Activated CD8-positive, alpha-beta memory T cell treated with anti-CD3 and anti-CD28 coated beads for 4 hours (primary cell): Measurements from ENCODE around the gene CNTNAP3B.
"Not testable (repeated sequence)": the region's sequence is repeated elsewhere in the genome, so short reads cannot be mapped to it uniquely, and the experiment has no call there.

Experiments used
- DNase-seq, 2 donors: peaks; one replicate each; pipeline ENCODE4 v3.0.0-alpha.2; 2020; ENCODE audit warnings: low read depth in 2 of 2

CNTNAP3B gene

DNA sequence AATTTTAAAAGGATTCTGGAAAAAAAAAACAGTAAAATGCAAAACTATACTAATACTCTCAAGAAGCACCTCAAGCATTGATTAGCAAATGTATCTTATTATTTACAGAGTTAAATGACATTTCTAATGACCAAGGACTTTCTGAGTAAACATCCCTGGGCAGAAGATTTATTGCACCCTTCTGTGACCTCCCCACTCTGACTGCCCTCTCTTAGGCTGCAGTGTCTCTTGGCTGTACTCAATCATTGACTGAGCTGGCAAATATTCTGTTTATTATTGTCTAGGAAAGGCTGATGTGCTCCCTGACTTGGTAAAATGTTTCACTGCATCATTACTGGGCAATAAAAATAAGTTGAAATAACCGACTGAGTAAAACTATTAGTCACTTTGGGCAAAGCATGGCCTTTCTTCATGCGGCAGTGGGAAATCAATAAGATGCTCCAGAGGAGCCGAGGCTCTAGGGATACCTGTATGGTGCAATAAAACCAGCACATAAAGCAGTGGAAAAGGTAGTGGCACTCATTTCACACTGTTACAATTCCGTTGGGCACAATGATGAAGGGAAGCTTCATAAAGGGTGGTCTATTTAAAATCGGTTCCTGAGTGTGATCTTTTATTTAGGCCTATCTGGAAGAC lies 151.1 kb downstream of the CNTNAP3B start:
- DNase-seq = not testable (repeated sequence)

GRCh38 chr9:41974906-41975305 lies 154.3 kb downstream of the CNTNAP3B start:
- not testable (repeated sequence) for DNase-seq

DNA sequence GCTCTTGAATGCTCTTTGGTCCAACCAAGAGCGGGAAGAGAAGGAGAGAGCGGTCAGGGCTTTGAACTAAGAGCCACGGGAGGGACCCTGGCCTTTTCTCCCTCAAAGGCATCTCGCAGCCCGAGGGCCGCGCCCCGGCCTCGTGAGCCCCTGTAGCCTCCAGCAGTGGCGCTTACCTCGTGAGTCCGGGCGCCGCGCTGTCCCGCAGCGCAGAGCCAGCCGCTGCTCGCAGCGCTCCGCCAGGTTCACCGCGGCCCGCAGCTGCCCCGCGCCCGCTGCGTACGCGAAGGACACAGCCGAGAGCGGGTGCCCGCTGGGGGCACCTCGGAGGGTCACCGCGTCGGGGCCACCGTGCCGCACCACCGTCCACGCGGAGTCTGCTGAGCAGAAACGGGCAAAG lies 176.2 kb downstream of the CNTNAP3B start:
- not testable (repeated sequence) for DNase-seq

DNA sequence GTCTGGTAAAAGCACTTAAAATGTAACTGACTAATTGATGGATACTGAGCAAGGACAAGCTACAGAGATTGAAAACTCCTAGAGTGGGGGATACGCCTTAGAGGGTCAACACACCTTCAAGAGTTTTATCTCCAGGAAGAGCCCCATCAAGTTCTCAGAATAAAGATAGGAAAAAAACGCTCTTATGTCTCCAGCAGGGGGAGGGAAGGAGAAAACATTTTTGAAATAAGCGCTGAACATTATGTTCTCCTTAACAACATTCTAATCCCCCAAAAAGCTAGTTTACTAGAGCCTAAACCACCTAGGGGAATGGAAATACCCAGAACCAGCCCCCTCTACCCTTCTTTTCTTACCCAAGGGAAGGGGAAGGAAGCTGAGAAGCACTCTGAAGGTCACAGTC lies 187.5 kb downstream of the CNTNAP3B start:
- not testable (repeated sequence) for DNase-seq

DNA sequence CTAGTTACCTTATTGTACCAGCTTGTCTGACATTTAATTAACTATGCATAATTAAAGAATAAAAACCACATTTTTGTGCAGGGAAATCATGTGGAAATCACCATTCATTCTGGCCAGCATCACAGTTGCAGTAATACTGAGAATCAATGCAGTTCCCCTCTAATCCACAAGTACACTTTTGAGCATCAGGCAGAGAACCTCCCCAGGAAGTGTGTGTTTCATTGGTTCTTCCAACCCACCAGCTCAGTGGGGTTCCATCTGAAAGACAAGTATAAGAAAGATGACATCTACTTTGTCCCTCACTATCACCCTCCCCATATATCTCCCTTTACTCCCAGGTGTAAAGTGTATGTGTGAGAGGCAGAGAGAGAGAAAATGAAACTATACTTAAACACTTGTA lies 191.1 kb downstream of the CNTNAP3B start:
- not testable (repeated sequence) for DNase-seq

GRCh38 chr9:41935727-41936126 lies 193.5 kb downstream of the CNTNAP3B start:
- DNase-seq = not testable (repeated sequence)

GRCh38 chr9:41929172-41929571 lies 200.1 kb downstream of the CNTNAP3B start:
- DNase-seq = not testable (repeated sequence)

DNA sequence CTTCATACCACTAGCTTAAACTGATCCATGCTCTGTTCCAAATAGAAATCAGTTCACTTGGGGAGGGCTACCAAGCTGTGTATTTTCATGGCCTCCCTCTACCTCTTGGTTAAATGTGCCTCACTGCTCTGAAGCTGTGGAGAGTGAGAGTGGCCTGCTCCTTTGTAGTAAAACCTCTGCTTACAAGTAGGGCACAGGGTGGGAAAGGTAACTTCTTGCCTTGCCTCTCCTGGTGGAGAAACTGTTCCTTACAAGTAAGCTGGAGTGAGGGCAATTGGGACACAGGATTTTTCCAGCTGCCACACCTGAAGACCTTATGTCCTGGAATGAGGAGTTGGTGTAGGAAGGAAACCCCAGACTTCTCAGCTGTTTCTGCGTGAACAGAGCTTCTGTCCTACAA lies 211.9 kb downstream of the CNTNAP3B start:
- DNase-seq = not testable (repeated sequence)

- DNase-seq = not testable (repeated sequence)
Observed at GRCh38 chr9:41905488-41905887, 223.7 kb downstream of the CNTNAP3B start.

GRCh38 chr9:41902762-41903161 lies 226.5 kb downstream of the CNTNAP3B start:
- DNase-seq = not testable (repeated sequence)

DNA sequence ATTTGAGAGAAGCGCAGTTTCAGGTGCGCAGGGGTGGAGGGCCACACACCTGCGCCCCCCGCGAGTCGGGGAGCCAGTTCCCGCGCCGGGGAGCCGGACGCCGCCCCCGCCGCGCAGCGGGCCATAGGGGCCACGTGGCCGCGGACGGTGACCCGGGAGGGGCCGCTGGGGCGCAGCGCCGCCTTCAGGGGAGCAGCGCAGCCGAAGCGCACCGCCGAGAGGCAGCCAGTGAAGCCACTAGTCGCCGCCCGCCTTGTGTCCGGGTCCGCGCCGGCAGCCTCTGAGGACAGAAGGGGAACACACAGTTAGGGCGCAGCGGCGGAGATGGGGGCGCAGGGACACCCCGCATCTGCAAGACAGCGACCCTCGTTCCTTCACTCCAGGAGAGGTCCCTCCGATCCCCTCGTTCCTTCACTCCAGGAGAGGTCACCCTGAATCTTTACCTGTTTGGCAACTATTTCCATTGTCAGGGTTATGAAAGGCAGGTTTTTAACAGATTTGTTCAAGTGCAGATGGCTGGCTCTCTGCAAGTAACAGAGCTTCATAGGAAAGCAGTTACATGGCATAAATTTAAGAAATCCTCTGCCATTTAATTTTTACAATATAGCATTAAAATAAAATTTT lies 230.4 kb downstream of the CNTNAP3B start:
- DNase-seq = not testable (repeated sequence)

DNA sequence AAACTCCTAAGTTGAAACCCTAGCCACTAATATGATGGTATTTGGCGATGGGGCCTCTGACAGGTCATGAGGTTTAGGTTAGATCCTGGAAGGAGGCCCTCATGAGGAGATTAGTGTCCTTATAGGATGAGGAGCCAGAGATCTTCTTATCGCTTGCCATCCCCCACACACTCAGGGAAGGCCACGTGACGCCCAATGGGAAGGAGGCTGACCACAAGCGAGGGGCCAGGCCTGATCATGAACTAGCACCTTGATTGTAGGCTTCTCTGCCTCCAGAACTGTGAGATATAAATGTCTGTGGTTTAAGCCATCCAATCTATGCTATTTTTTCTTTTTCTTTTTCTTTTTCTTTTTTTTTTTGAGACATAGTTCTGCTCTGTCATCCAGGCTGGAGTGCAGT lies 254.7 kb downstream of the CNTNAP3B start:
- not testable (repeated sequence) for DNase-seq

- not testable (repeated sequence) for DNase-seq
Observed at GRCh38 chr9:41855422-41855821, 273.8 kb downstream of the CNTNAP3B start.

DNA sequence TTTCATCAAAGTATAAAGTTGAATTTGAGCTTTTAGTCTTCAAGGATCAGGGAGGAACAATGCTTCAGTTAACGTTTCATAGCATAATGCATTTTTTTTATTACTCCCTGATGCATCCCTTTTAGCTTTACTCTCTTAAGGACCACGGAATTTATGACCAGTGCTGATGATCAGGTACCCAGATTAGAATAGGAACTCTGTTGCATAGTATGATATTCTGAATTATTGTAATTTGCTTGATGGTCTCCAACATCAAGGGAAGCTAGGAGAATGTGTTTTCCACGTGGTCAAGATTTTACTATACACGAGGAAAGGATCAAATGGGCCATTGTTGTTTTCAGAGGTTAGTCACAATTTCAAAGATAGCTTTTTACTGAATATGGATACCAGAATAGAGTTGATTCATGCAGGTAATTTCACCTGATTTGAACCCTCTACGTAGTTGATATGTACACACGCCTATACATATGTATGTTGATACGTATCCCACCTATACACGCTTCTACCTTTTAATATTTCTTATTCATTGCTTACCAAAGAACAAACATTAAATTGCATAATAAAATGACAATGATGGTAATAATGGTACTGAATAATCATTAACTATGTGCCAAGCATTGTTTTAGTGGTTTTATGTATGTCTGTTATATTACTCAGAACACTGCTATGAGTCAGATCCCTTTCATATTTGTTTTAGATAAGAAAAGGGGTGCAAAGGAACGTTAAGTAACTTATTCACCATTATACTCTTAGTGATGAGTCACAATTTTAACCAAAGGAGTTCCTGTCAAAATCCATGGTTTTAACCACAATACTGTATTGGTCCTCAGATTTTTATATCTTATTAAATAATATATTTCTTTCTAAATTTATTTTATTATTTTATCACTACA lies 277.1 kb downstream of the CNTNAP3B start:
- not testable (repeated sequence) for DNase-seq

GRCh38 chr9:41847829-41848228 lies 281.4 kb downstream of the CNTNAP3B start:
- not testable (repeated sequence) for DNase-seq
